Hematopoietic multipotent progenitor cell treated with erythropoietin and hydrocortisone succinate and interleukin-3 and kit ligand, for 4 days (in vitro differentiated cells): Measurements from ENCODE around the gene SOX5.
"Not testable (repeated sequence)": the region's sequence is repeated elsewhere in the genome, so short reads cannot be mapped to it uniquely, and the experiment has no call there.

Experiments used
- DNase-seq: peaks from one replicate; pipeline ENCODE4 v3.0.0-alpha.2; 2015

Gene SOX5

GRCh38 chr12:23906329-23906728, 43.1 kb downstream of the SOX5 start:
- DNase-seq: no peak

GRCh38 chr12:23899434-23899833, 50.0 kb downstream of the SOX5 start:
- DNase-seq: peak; percentile 60

GRCh38 chr12:23898121-23898520, 51.3 kb downstream of the SOX5 start:
- DNase-seq: no peak

- no peak for DNase-seq
Measured at GRCh38 chr12:23895792-23896218, 53.7 kb downstream of the SOX5 start.

GRCh38 chr12:23893611-23894010, 55.9 kb downstream of the SOX5 start:
- DNase-seq: no peak

- no peak for DNase-seq
Measured at GRCh38 chr12:23891115-23891514, 58.4 kb downstream of the SOX5 start.

- no peak for DNase-seq
Measured at GRCh38 chr12:23889069-23889440, 60.4 kb downstream of the SOX5 start.

GRCh38 chr12:23888396-23889068, 60.9 kb downstream of the SOX5 start:
- no peak for DNase-seq

GRCh38 chr12:23887055-23887835, 62.2 kb downstream of the SOX5 start:
- peak; percentile 18 for DNase-seq

- no peak for DNase-seq
Measured at GRCh38 chr12:23885394-23885793, 64.1 kb downstream of the SOX5 start.

GRCh38 chr12:23884909-23885308, 64.6 kb downstream of the SOX5 start:
- DNase-seq: no peak

GRCh38 chr12:23880988-23881387, 68.5 kb downstream of the SOX5 start:
- no peak for DNase-seq

GRCh38 chr12:23876618-23877017, 72.9 kb downstream of the SOX5 start:
- not testable (repeated sequence) for DNase-seq

- no peak for DNase-seq
Measured at GRCh38 chr12:23867794-23868193, 81.7 kb downstream of the SOX5 start.

- DNase-seq: no peak
Measured at GRCh38 chr12:23862701-23863100, 86.8 kb downstream of the SOX5 start.

- DNase-seq: no peak
Measured at GRCh38 chr12:23860019-23860418, 89.5 kb downstream of the SOX5 start.

- DNase-seq: no peak
Measured at GRCh38 chr12:23857178-23857577, 92.3 kb downstream of the SOX5 start.

GRCh38 chr12:23855813-23856212, 93.7 kb downstream of the SOX5 start:
- no peak for DNase-seq

GRCh38 chr12:23854598-23854997, 94.9 kb downstream of the SOX5 start:
- no peak for DNase-seq

- no peak for DNase-seq
Measured at GRCh38 chr12:23853640-23854039, 95.8 kb downstream of the SOX5 start.

- DNase-seq: no peak
Measured at GRCh38 chr12:23851602-23852001, 97.9 kb downstream of the SOX5 start.

- no peak for DNase-seq
Measured at GRCh38 chr12:23847857-23848256, 101.6 kb downstream of the SOX5 start.

GRCh38 chr12:23843958-23844357, 105.5 kb downstream of the SOX5 start:
- no peak for DNase-seq

- no peak for DNase-seq
Measured at GRCh38 chr12:23834076-23834475, 115.4 kb downstream of the SOX5 start.

- DNase-seq: peak; percentile 6
Measured at GRCh38 chr12:23831739-23832138, 117.7 kb downstream of the SOX5 start.
